ENCODE measurements around the gene SRBD1.

SRBD1 gene

DNA sequence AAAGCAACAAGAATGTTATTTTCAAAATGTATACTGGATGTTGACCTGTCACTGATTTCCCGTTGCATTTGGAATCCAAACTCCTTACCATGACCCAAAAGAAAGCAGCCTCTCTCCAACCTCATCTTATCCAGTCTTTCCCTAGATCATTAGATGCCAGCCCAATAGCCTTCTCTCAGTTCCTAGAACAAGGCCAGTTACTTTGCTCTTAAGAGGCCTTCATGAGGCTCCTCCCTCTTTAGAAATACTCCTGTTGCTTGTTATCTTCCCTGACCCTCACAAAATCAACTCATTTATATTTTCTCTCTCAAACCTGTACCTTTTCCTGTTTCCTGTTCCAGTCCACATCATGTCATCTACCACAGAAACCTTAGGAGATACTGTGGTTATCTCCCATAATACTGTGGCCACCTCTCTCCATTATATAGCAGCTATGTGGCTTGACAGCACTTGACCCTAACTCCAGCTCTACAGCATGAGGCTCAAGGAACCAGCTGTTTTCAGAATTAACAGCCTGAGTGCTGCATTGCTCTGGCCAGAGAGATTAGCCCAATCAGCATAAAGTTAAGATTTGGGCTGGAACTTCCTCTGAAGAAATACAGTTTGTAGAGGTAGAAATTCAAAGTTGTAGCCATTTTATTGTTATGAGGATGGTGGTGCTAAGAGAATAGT is 22.8 kb downstream of the SRBD1 start:
- DNase-seq: no peak

- no peak for DNase-seq
These were observed 24.5 kb downstream of the SRBD1 start for GRCh38 chr2:45586600-45586999.

GRCh38 chr2:45585267-45585861 is 25.7 kb downstream of the SRBD1 start:
- DNase-seq: no peak

DNA sequence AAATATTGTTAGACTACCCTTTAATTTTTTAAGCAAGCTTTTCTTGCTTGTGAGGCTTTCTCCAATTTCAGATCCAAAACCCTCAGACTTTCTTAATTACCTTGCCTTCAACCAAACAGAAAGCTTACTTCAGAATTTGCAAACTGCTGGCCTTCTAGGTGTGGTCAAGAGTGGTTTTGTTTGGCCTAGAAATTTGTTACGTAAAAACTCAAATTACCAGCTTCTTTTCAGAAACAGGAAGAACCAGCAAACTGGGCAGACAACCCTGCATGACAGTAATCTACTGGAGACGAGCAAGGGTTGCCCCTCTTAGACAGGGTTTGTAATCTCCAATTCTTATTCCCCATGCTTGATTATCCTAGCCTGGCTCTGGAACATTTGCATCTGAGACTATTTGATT is 27.1 kb downstream of the SRBD1 start:
- DNase-seq: no peak

DNA sequence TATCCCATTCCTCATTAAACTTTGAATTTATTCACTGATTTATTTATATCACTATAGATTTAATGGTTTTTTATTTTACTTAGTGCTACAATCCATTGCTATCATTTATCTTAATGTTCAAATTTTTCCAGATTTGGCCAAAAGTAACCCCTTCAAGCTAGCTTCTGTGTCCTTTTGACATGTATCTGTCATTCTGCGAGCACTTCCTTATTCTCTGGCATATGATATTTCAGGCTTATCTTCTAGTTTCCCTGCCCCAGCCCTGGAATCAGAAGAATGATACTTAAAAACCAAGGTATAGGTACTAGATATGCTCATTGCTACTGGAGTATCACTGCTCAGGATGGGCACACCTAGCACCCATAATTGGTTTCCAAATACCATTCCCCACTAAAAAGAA is 28.5 kb downstream of the SRBD1 start:
- no peak for DNase-seq

- no peak for DNase-seq
These were observed 32.8 kb downstream of the SRBD1 start for GRCh38 chr2:45578056-45578843.

DNA sequence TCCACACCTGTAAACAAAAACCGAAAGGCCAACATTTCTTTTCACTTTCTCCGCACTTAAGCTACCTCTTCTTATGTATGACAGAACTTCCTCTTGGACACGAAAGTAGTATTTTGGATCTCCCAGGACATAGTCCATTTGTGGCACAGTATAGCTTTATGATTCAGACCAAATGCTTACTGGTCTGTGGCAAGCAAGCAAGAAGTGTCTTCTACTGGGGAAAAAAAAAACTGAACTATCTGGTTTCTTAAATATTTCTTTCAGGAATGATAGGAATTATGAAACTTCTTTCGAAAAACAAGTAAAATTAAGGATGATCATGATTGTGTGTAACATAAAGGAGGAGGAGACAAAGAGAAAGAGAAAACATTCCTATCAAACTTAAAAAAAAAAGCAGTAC is 33.6 kb downstream of the SRBD1 start:
- DNase-seq: no peak

- no peak for DNase-seq
These were observed 35.2 kb downstream of the SRBD1 start for GRCh38 chr2:45575881-45576280.

- DNase-seq: no peak
These were observed 38.1 kb downstream of the SRBD1 start for GRCh38 chr2:45572979-45573378.

GRCh38 chr2:45571940-45572339 is 39.1 kb downstream of the SRBD1 start:
- DNase-seq: no peak

- no peak for DNase-seq
These were observed 40.3 kb downstream of the SRBD1 start for GRCh38 chr2:45570671-45571334.

- DNase-seq: no peak
These were observed 42.1 kb downstream of the SRBD1 start for GRCh38 chr2:45568935-45569334.

DNA sequence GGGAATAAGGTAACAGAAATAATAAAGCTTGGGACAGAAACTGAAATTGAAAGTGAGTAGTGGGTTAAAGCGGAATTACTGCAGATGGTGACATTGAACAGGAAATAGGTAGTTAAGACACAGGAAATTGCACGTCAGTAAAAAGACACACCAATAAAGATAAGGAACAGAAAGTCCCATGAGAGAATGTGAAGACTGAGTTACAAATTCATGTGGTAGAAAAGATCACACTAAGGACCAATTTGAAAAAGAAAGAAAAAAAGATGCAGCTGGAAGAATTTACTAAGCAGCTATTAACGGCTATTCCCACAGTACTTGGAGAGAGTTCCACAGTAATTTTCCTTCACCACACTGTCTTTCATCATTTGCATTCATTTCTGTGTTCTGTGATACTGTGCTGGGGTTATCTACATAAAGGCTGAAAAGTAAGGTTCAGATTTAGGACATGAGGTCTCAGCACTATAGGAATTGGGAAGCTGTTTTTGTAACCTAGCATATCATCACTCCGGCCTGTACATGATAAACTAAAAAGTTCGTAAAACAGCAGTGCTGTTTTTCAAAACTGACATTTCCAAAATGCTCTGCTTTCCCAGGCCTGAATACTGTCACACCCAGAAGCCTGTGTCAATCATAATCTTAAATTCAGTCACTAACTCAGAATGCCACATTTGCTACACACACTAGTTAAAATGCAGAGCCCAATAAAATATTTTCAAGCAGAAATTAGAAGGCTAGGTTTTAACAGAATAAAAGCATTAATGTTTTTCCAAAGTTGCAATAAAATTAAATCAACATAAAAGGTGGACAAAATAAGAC is 42.9 kb downstream of the SRBD1 start:
- DNase-seq: no peak

GRCh38 chr2:45567288-45567963 is 43.6 kb downstream of the SRBD1 start:
- no peak for DNase-seq

DNA sequence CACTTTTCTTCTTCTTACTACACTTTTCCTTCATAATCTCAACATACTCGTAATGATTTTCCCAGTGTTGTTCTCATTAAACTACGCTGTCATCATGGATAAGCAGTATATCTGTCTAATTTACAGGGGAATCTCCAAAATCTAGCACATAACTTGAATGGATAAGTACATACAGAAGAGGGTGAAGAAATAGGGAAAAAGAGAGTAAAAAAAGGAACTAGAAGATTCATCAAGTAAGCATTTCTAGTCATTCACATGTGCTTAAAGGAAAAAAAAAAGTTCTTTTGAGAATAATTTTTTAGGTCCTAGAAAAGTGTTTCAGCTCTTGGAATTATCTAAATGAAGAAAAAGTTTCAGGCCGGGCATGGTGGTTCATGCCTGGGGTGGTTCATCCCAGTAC is 51.6 kb downstream of the SRBD1 start:
- DNase-seq: no peak

- no peak for DNase-seq
These were observed 56.3 kb downstream of the SRBD1 start for GRCh38 chr2:45554742-45555140.

DNA sequence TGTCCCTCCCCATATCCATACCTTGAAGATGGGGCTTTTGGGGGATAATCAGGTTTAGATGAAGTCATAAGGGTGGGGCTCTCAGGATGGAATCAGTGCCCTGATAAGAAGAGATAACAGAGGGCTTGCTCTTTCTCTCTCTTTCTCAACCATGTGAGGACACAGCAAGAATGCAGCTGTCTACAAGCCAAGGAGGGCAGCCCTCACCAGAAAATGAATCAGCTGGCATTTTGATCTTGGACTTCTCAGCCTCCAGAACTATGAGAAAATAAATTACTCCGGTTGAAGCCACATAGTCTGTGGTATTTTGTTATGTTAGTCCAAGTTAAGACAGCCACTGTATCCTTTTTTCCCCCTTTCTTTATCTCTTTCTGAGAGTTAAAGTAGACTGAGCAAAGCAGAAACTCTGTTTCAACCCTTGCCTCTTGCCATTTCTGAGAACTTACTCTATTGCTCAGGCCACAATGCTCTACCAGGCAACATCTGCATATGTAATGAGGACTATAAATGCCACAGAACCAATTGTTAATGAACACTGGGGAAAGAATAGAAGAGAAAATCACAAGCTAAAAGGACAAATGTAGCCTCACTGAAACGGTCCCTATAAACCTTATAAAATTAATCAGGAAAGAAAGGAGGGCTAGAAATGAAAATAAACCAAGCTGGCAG is 56.9 kb downstream of the SRBD1 start:
- DNase-seq: no peak

DNA sequence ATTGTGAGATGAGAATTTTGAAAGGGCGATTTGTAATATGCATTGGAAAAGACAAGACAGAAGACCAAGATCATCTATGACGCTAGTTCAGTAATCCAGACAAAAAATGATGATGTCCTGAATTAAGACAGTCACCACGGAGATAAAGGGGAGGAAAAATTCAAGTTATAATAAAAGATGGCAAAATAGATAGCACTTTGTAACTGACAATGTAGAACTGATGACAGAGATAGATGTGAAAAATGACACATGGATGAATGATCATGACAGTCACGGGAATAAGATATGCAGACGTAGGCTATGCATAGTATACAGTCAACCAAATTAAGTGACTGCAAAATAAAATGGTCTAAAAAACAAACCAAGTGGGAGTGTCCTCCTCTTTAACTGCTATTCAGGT is 59.2 kb downstream of the SRBD1 start:
- no peak for DNase-seq

- DNase-seq: no peak
These were observed 65.1 kb downstream of the SRBD1 start for GRCh38 chr2:45545943-45546342.

DNA sequence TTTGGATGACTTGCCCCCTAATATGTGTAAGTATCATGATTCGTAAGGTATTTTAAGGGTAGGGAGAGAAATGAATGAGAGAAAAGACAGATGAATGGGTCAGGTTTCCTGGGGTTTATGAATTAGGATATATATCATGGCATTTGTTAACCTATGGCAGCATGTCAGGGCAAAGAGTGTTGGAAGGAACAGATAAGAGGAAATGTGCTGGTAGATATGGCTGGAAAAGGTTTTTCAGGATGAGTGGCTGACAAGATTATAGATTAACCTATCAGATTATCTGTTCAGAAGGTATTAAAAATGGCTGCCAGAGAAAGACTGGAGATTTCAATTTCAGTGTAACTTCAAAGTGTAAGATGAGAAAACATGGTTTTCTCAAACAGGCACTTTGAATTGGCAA is 67.8 kb downstream of the SRBD1 start:
- DNase-seq: no peak

DNA sequence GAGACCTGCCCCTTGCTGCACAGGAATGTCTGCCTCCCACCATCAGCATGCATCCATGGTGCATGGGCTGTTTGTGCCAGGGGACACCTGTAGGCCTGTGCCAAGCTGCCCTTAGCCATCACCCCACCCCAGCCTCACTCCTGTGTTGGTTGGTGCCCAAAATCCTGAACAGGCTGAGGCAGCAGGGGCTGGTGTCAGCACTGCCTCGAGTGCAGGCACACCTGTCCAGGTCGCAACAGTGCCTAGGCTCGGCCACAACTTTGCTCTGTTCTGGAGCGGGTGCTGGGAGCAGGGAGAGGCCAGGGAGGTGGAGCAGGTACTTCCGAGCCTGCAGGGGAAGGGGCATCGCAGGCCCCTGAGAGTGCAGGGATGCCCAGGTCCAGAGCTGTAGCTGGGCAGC is 69.1 kb downstream of the SRBD1 start:
- DNase-seq: no peak

DNA sequence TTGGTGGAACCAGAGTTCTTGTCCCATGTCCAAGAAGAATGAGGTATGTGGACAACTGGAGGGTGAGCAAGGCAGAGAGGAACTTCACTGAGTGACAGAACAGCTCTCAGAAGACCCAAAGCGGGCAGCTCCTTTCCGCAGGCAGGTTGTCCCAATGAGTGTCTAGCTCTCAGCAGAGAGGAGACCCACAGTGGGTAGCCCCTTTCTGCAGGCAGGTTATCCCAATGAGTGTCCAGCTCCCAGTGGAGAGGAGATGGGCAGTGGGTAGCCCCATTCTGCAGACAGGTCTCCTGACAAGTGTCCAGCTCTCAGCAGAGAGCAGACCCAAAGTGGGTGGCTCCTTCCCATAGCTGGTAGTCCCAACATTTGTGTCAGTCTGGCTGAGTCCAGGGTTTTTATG is 69.6 kb downstream of the SRBD1 start:
- DNase-seq: no peak

Data from stimulated activated CD4-positive, alpha-beta T cell treated with anti-CD3 and anti-CD28 coated beads, Interleukin-2, amount 100 ng/mL, for 48 hours (primary cell).